ENCODE measurements around the gene ZFP62. TPM values are rescaled to one million over a fixed set of nuclear protein-coding genes. Genes with fewer than 3 reads are reported as not detected.

Gene ZFP62
- total RNA-seq, 4 donors from 2014 or later, result 9.2 to 21.8 (median 10.8) TPM

- TF ChIP-seq, protein P1, sequence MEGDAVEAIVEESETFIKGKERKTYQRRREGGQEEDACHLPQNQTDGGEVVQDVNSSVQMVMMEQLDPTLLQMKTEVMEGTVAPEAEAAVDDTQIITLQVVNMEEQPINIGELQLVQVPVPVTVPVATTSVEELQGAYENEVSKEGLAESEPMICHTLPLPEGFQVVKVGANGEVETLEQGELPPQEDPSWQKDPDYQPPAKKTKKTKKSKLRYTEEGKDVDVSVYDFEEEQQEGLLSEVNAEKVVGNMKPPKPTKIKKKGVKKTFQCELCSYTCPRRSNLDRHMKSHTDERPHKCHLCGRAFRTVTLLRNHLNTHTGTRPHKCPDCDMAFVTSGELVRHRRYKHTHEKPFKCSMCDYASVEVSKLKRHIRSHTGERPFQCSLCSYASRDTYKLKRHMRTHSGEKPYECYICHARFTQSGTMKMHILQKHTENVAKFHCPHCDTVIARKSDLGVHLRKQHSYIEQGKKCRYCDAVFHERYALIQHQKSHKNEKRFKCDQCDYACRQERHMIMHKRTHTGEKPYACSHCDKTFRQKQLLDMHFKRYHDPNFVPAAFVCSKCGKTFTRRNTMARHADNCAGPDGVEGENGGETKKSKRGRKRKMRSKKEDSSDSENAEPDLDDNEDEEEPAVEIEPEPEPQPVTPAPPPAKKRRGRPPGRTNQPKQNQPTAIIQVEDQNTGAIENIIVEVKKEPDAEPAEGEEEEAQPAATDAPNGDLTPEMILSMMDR (IDR thresholded peaks at IDR 0.05), result no peak
- peak; percentile 66 for DNase-seq (ENCODE audit: low spot score)
- ATAC-seq (ENCODE audit: low FRiP score), result peak; percentile 81
Observed at GRCh38 chr5:180802325-180803180, 58.5 kb downstream of the ZFP62 start, which contains the start of gene MGAT1. TSS of gene MGAT1 (minus strand) at chr5:180802806. CDS start at chr5:180792971, 9,835 bp downstream.

DNA sequence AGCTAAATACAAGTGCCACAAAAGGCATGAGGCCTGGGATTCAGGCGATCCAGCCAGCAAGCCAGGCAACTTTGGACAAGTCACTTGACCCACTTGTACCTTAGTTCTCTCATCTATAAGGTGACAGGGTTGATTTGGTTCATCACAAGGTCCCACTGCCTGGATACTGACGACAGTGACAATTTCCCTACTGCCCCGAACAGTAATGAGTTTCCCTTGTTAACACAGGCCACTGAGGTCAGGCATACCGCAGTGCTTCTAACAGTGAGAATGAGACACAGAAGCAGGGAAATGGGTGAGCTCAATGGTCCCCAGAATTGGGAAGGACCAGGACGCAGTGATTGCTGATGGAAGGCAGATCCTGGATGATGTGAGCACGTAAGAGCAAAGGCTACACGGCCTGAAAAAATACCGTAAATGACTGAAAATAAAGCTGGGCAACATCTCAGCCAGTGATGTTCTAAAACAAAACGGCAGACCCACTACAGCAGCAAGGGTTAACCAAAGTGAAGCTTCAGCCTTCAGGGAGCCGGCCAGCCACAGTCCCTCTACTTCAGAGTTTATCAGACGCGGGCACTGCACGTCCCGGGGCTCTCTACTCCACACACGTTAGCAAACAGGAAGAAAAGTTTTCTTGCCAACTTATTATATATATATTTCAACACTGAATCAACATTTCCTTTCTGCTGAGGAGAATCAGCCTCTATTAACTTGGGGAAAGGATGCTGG lies 59.3 kb downstream of the ZFP62 start:
- TF ChIP-seq, protein P1 (IDR thresholded peaks at IDR 0.05), result no peak
- ATAC-seq (ENCODE audit: low FRiP score) (peak; percentile 1), DNase-seq (ENCODE audit: low spot score) (no peak)

DNA sequence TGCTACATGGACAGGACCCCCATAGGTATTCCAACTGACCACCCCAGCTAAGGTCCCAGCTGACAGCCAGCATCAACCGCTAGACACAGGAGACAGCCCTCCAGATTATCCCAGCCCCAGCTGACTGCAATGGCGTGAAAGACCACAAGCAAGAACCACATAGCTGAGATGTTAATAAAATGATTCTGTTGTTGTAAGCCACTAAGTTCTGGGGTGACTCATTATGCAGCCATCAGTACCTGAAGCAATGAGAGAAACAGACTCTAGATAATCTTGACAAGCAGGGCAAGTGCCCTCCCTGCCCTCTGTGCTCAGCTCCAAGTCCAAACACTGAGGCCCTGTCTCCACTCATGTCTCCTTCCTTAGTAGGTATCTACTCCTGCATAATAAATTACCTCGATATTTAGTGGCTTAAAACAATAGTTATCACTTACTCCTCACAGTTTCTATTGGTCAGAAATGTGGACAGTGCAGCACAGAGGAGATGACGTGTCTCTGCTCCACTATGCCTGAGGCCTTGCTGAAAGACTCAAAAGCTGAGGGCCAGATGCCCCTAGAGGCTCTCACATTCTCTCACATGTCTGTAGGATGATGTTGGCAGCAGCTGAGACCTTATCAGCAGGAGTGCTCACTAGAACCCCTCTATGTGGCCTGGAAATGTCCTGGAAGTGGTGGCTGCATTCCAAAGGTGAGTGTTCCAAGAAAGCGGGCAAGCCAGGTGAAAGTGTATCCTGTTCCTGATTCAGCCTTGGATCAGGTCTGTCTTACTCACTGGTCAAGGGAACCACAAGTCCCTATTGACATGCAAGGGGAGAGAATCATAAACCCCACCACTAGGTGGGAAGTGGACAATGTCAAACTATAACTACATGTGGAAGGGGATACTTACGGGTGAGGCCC lies 60.9 kb downstream of the ZFP62 start:
- TF ChIP-seq, protein P1 (IDR thresholded peaks at IDR 0.05), result no peak
- no peak for ATAC-seq (ENCODE audit: low FRiP score)
- DNase-seq (ENCODE audit: low spot score), result no peak

- ATAC-seq (ENCODE audit: low FRiP score), result no peak
- TF ChIP-seq, protein P1 (IDR thresholded peaks at IDR 0.05), result no peak
- DNase-seq (ENCODE audit: low spot score), result no peak
Observed at GRCh38 chr5:180799194-180799593, 61.9 kb downstream of the ZFP62 start.

DNA sequence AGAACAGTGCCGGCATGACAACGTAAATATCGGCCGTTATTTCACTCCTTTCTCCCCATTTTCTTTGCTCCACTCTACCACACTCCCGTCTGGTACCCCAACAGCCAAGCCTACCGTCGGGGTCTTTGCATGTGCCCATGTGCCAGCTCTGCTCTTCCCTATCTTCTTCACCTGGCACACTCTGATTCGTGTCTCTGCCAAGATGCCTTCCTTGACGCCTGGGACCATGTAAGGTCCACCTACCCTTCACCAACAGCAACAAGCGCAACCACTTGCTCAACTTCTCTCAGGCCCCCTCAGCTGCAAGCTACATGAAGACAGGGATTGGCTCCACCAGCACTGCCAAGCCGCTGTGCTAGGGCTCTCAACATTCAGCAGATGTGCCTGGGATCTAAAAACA lies 62.9 kb downstream of the ZFP62 start:
- TF ChIP-seq, protein P1 (IDR thresholded peaks at IDR 0.05), result no peak
- ATAC-seq (ENCODE audit: low FRiP score) (no peak), DNase-seq (ENCODE audit: low spot score) (no peak)

Small RNA genes lying within 50 kb of the gene (small RNA-seq; reads per million reads assigned to genes)
- gene RF00019, result not detected

Other genes starting within 250 kb of the ZFP62 start
- 10 to 100 TPM in 2 of 4 donors, 1 to 10 TPM in 2; 8.9 to 50.6 (median 15.4) TPM for gene FLT4, start 211.7 kb downstream of the ZFP62 start, total RNA-seq
- gene OR2Y1, start 121.2 kb downstream of the ZFP62 start, total RNA-seq, result not detected
- 100 to 1,000 TPM; 159 to 376 (median 258) TPM for gene MGAT1, start 58.5 kb downstream of the ZFP62 start, total RNA-seq
- 1 to 10 TPM; 1.3 to 8.8 (median 3.0) TPM for gene BTNL8, start 37.9 kb upstream of the ZFP62 start, total RNA-seq
- under 1 TPM in 2 of 4 donors, not detected in 2; 0.24 to 0.50 TPM for gene BTNL3, start 127.6 kb upstream of the ZFP62 start, total RNA-seq
- 100 to 1,000 TPM in 3 of 4 donors, 10 to 100 TPM in 1; 42.0 to 649 (median 160) TPM for gene BTNL9, start 179.0 kb upstream of the ZFP62 start, total RNA-seq